GM20431 (cell line): ENCODE data around the gene ZNF580.

ENCODE experiments used
- in situ Hi-C: fragments of 300-500 bp; cut with MseI, MboI; formaldehyde crosslinking; loops from one replicate; pipeline ENCODE4 v1.15.0; 2020; ENCODE audit warnings: low sequenced_read_pairs; ENCODE audit not compliant: unreplicated experiment

ZNF580 gene

DNA sequence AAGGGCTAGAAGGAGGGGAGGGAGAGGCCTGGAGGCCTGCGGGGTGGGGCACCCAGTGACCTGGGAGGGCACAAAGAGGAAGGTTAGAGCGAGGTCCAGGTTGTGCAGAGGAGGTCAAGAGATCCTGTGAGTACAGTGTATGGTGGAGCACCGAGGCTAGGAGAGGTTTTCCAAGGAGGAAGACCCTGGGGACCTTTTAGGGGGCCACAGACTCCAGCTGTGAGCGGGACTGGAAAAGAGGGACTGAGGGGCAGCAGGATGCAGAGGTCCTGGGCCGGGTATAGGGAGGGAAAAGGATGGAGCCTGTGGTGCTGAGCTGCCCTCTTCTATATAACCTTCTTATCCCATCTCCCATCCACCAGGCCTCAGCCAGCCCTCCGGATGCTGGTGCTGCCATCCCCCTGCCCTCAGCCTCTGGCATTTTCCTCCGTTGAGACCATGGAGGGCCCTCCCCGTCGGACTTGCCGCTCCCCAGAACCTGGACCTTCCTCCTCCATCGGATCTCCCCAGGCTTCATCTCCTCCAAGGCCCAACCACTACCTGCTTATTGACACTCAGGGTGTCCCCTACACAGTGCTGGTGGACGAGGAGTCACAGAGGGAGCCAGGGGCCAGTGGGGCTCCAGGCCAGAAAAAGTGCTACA, 3.5 kb downstream of the ZNF580 start:
- in situ Hi-C loops: no loop called here

GRCh38 chr19:55644842-55645511, 4.2 kb downstream of the ZNF580 start:
- in situ Hi-C loops: no loop called here

DNA sequence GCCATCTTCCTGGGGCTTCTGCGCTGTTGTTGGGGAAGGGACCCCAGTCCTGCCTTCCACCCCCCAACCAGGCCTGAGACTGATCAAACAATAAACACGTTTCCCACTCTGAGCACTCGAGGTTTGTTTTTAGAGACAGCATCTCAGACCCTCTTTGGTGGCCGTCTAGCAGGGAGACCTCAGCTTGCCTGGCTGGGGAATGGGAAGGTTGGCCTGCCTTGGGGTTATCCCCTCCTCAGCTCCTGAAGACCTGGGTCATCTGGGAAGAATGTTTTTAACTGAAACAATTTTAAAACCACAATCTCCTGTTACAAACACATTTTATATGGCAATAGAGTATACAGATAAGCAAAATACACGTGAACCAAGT, 4.7 kb downstream of the ZNF580 start:
- in situ Hi-C loops: no loop called here

GRCh38 chr19:55646889-55647731, 6.3 kb downstream of the ZNF580 start:
- in situ Hi-C loops: no loop called here

DNA sequence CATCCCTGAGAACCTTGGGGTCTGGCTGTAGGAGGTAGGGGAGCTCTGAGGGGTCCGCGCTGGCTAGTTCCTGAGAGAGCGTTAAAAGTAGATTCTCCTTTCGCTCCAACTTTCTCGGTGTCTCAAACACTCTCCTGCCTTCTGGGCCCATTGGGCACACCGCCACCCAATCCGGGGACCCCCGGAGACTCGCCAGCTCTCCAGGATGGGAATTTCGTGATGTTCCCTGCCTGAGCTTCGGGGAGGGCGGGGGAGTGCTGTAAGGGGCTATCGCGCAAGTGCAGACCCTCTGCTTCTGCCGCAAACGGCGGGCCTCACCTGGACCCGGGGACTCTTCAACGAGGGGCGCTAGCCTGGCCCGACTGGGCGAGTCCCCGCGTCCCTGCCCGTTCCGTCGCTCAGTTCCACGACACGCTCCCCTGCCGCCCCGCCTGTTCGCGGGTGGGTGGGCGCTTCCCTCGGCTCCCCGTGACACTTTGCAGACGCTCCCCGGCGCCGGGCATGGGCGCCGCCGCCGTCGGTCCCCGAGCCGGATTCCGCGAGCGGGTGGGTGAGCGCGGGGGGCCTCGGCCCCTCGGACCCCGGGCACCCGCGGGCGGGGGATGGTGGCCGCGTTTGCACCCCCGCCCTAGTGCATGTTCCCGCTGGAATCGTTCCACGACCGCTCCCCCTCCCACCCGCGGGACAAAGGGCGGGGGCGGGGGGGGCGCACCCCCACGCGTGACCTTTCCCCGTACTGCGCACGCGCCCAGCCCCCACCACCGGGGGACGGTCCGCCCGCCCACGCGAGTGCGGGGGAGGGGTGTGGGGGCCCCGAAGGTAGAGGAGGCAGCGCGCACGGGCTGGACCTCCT, 7.2 kb downstream of the ZNF580 start, which contains the start of gene CCDC106:
Gene CCDC106 (plus strand): TSS at position 481 of the 853 bp plus-strand sequence. CDS start 835 bp downstream, outside the sequence.
- in situ Hi-C loops: no loop called here

DNA sequence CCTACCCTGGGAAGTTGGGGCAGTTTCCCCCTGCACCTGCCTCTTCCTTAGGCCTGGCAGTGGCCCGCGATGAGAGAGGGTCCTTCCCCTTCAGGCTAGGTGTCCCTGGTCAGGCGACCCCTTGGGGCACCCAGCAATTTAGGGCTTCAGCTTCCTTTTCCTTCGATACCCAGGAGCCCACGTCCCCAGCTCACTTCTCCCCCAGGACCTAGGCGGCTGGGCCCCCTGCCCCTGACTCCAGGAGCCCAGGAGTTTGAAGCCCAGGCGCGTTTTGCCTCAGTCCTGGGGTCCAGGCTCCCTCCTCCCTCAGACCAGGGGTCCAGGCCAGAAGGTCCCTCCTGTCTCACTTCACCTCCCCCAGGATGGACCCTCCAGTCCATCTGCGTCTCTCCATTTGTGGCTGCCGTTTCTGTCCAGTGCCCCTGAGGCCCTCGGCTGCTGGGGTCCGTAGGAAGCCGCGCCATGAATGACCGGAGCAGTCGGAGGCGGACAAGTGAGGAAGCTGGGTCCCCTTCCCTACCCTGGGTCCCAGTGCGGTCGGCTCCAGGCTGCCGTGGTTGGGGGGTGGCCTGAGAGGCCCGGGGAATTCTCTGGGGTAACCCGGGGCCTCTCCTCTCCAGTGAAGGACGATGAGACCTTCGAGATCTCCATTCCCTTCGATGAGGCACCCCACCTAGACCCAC, 7.9 kb downstream of the ZNF580 start:
- in situ Hi-C loops: no loop called here

GRCh38 chr19:55649268-55650125, 8.7 kb downstream of the ZNF580 start:
- in situ Hi-C loops: no loop called here

GRCh38 chr19:55650126-55650557, 9.3 kb downstream of the ZNF580 start:
- in situ Hi-C loops: no loop called here

DNA sequence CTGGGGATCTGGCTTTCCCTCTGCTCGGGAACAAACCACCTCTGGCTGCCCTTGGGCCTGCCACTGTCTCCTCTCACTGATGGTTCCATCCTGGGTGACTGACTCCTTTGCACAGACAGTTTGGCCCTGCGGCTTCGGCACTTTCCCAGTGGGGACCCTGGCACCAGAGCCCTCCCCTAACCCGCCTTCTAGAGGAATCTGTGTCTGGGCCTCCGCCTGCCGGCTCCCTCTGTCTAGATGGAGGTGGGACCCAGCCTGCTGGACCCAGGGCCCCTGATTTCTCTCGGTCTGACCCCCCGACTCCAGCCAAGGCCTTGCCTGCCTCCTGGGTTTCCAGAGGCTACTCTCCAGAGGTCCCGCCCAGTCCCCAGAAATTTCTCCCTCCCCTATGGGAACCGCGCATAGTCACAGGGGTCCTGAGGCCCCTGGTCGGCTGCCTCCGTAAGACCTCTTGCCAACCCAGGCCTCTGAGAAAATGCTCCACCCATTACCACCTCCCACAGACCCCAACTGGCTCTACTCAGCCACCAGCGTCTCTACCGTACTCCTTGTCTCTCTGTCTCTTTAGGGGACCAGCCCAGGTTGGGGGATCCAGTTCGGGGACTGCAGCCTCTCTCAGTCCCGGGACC, 9.9 kb downstream of the ZNF580 start:
- in situ Hi-C loops: no loop called here

- in situ Hi-C loops: no loop called here
Observed at GRCh38 chr19:55651236-55651635, 10.4 kb downstream of the ZNF580 start.

GRCh38 chr19:55652311-55653128, 11.7 kb downstream of the ZNF580 start:
- in situ Hi-C loops: no loop called here

- in situ Hi-C loops: no loop called here
Observed at GRCh38 chr19:55653651-55654322, 13.0 kb downstream of the ZNF580 start.

DNA sequence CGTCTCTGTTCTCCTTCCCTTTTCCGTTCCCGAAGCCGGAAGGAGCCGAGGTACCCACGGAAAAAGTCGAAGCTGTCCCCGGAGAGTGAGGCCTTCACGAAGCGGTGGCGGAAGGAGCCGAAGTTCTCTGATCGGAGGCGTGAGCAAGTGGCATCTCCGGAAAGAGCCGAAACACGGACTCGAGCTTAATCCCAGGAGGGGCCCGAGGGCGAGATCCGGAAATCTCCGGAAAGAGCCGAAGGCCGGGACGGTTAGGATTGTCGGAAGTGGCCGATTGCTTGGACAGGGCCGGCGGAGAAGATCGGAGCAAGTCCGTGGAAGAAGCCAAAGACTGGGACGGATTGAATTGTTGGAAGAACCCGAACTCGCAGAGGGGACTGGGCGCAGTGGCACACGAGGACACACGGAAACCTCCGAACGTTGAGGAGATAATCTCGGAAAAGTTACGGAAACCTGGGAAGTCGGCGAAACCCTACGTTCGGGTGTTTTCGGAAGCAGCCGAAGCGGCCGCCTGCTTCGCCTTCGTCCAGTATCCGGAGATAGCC, 13.6 kb downstream of the ZNF580 start:
- in situ Hi-C loops: no loop called here

GRCh38 chr19:55654868-55655647, 14.3 kb downstream of the ZNF580 start, which contains the start of gene U2AF2:
Gene U2AF2, plus strand, starts transcription at chr19:55655035. Its CDS starts 70 bp downstream, at chr19:55655105.
- in situ Hi-C loops: no loop called here

DNA sequence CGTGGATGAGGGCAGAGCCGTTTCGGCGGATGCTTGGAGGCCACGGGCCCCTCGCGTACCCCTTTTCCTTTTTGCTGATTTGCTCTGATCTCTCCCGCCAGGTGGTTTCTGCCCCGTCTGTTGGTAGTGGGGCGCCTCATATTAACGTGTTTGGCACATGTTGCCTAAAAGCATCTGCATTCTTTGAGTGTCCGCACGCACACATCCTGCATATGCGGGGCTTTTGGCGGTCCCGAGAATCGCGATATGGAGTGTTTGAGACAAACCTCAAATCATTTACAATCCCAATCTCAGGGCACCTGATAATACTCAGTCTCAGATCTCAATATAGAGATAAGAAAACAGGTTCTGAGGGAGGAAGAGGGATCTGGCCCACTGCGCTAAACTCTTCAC, 14.8 kb downstream of the ZNF580 start:
- in situ Hi-C loops: no loop called here

DNA sequence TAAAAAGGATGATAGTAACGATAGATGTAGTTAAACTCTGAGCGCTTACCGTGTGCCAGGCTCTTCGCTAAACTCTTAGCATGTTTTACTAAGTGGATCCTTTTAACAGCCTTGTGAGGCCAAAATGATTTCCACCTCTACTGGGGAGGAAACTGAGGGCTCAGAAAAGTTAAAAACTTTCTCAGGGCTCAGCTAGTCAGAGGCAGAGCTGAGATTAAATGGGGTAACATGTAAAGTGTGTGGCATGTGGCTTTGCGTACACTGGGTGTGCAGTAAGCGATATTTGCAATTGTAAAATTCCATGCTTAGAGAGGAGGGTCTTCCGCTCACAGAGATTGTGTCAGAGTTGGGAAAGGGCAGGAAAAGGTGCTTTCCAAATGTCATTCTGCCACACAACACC, 15.8 kb downstream of the ZNF580 start:
- in situ Hi-C loops: no loop called here
